ENCODE measurements around the gene MYO5B. TPM values are rescaled to one million over a fixed set of nuclear protein-coding genes. Genes with fewer than 3 reads are reported as not detected.

Gene MYO5B
- total RNA-seq, 1 donor from 2014 or later: 1.5 TPM

GRCh38 chr18:50042611-50043010, 152.3 kb downstream of the MYO5B start:
- Mint-ChIP-seq H3K27me3 (ENCODE audit: unreplicated experiment) (peaks cover 2% of the 10 kb centered on the region), H3K27ac (ENCODE audit: unreplicated experiment) (no peak overlapping the region), H3K9me3 (ENCODE audit: unreplicated experiment) (no peaks in the 10 kb centered on the region), H3K4me3 (ENCODE audit: unreplicated experiment) (no peak overlapping the region), H3K4me1 (ENCODE audit: unreplicated experiment) (peaks cover 6% of the 10 kb centered on the region), H3K36me3 (ENCODE audit: low read depth, unreplicated experiment) (no peaks in the 10 kb centered on the region)
- no peak for DNase-seq (ENCODE audit: low spot score)
- TF ChIP-seq, protein P1, sequence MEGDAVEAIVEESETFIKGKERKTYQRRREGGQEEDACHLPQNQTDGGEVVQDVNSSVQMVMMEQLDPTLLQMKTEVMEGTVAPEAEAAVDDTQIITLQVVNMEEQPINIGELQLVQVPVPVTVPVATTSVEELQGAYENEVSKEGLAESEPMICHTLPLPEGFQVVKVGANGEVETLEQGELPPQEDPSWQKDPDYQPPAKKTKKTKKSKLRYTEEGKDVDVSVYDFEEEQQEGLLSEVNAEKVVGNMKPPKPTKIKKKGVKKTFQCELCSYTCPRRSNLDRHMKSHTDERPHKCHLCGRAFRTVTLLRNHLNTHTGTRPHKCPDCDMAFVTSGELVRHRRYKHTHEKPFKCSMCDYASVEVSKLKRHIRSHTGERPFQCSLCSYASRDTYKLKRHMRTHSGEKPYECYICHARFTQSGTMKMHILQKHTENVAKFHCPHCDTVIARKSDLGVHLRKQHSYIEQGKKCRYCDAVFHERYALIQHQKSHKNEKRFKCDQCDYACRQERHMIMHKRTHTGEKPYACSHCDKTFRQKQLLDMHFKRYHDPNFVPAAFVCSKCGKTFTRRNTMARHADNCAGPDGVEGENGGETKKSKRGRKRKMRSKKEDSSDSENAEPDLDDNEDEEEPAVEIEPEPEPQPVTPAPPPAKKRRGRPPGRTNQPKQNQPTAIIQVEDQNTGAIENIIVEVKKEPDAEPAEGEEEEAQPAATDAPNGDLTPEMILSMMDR (IDR thresholded peaks at IDR 0.05; ENCODE audit: unreplicated experiment): no peak

- Mint-ChIP-seq H3K9me3 (ENCODE audit: unreplicated experiment) (no peaks in the 10 kb centered on the region), H3K27me3 (ENCODE audit: unreplicated experiment) (peaks cover 2% of the 10 kb centered on the region), H3K36me3 (ENCODE audit: low read depth, unreplicated experiment) (no peaks in the 10 kb centered on the region), H3K4me1 (ENCODE audit: unreplicated experiment) (peaks cover 6% of the 10 kb centered on the region), H3K4me3 (ENCODE audit: unreplicated experiment) (no peak overlapping the region), H3K27ac (ENCODE audit: unreplicated experiment) (no peak overlapping the region)
- DNase-seq (ENCODE audit: low spot score): no peak
- TF ChIP-seq, protein P1 (IDR thresholded peaks at IDR 0.05; ENCODE audit: unreplicated experiment): no peak
Observed at GRCh38 chr18:50039746-50040145, 155.2 kb downstream of the MYO5B start.

GRCh38 chr18:50038448-50038847, 156.5 kb downstream of the MYO5B start:
- DNase-seq (ENCODE audit: low spot score): no peak
- H3K27ac Mint-ChIP-seq (ENCODE audit: unreplicated experiment): no peak overlapping the region
- no peaks in the 10 kb centered on the region for H3K9me3 Mint-ChIP-seq (ENCODE audit: unreplicated experiment)
- no peaks in the 10 kb centered on the region for H3K36me3 Mint-ChIP-seq (ENCODE audit: low read depth, unreplicated experiment)
- H3K27me3 Mint-ChIP-seq (ENCODE audit: unreplicated experiment): no peaks in the 10 kb centered on the region
- no peak overlapping the region for H3K4me3 Mint-ChIP-seq (ENCODE audit: unreplicated experiment)
- peaks cover 6% of the 10 kb centered on the region for H3K4me1 Mint-ChIP-seq (ENCODE audit: unreplicated experiment)
- TF ChIP-seq, protein P1 (IDR thresholded peaks at IDR 0.05; ENCODE audit: unreplicated experiment): no peak

GRCh38 chr18:50034029-50034428, 160.9 kb downstream of the MYO5B start:
- no peak for DNase-seq (ENCODE audit: low spot score)
- H3K4me1 Mint-ChIP-seq (ENCODE audit: unreplicated experiment): peaks cover 6% of the 10 kb centered on the region
- H3K27me3 Mint-ChIP-seq (ENCODE audit: unreplicated experiment): no peaks in the 10 kb centered on the region
- no peaks in the 10 kb centered on the region for H3K9me3 Mint-ChIP-seq (ENCODE audit: unreplicated experiment)
- TF ChIP-seq, protein P1 (IDR thresholded peaks at IDR 0.05; ENCODE audit: unreplicated experiment): no peak
- H3K36me3 Mint-ChIP-seq (ENCODE audit: low read depth, unreplicated experiment): no peaks in the 10 kb centered on the region
- no peak overlapping the region for H3K4me3 Mint-ChIP-seq (ENCODE audit: unreplicated experiment)
- no peak overlapping the region for H3K27ac Mint-ChIP-seq (ENCODE audit: unreplicated experiment)

DNA sequence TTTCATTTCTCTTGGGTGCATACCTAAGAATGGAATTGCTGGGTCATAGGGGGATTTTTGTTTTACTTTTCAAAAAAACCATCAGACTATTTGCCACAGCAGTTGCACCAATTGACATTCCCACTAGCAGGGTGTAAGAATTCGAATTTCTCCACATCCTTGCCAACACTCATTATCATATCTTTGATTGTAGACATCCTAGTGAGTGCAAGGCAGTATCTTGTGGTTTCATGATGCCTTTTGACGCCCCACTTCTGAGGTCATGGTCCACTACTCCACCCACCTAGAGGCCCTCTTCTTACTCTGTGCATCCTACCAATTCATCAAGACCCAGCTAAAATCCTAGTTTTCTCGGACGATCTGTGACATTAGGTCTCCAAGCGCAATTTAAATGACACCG, 161.9 kb downstream of the MYO5B start:
- Mint-ChIP-seq H3K9me3 (ENCODE audit: unreplicated experiment) (no peaks in the 10 kb centered on the region), H3K4me3 (ENCODE audit: unreplicated experiment) (no peak overlapping the region), H3K27ac (ENCODE audit: unreplicated experiment) (no peak overlapping the region), H3K27me3 (ENCODE audit: unreplicated experiment) (no peaks in the 10 kb centered on the region), H3K36me3 (ENCODE audit: low read depth, unreplicated experiment) (no peaks in the 10 kb centered on the region), H3K4me1 (ENCODE audit: unreplicated experiment) (no peaks in the 10 kb centered on the region)
- DNase-seq (ENCODE audit: low spot score): no peak
- TF ChIP-seq, protein P1 (IDR thresholded peaks at IDR 0.05; ENCODE audit: unreplicated experiment): no peak
